Myocyte (in vitro differentiated cells): ENCODE results near the gene ELP4. TPM values are rescaled to one million over a fixed set of nuclear protein-coding genes. Genes with fewer than 3 reads are reported as not detected.
A peak's percentile ranks its signal among the peaks of the same experiment; 100 is the strongest.
"Not testable (repeated sequence)": the region's sequence is repeated elsewhere in the genome, so short reads cannot be mapped to it uniquely, and the experiment has no call there.

Experiments used
- DNase-seq: peaks from one replicate; pipeline ENCODE4 v3.0.0-alpha.2; 2012; ENCODE audit warnings: low read depth
- polyA plus RNA-seq: library from polyadenylated mRNA; unstranded; fragments of >200 nt; gene quantifications from one replicate; pipeline ENCODE4 v1.2.1, GENCODE V29; 2012; ENCODE audit warnings: missing spikeins
- total RNA-seq: library from RNA; depleted of rRNA; stranded (reverse); fragments of >200 nt; gene quantifications from 2 replicates; pipeline ENCODE4 v1.2.3, GENCODE V29; 2014

The ELP4 gene
- total RNA-seq: 22.3 and 27.2 TPM in 2 replicates
- 10.7 TPM for polyA plus RNA-seq

GRCh38 chr11:31509429-31510345 lies at the start of gene ELP4, which contains the start of gene IMMP1L:
Gene ELP4, plus strand, starts transcription at chr11:31509767. Its CDS starts 18 bp downstream, at chr11:31509785.
Gene IMMP1L, minus strand, starts transcription at chr11:31509622. Its CDS starts 46,346 bp downstream, at chr11:31463276.
- peak; percentile 97 for DNase-seq

- DNase-seq: no peak
Observed at GRCh38 chr11:31464436-31464835, 45.1 kb upstream of the ELP4 start.

- DNase-seq: no peak
Observed at GRCh38 chr11:31474083-31474482, 35.5 kb upstream of the ELP4 start.

- DNase-seq: no peak
Observed at GRCh38 chr11:31477528-31478222, 31.9 kb upstream of the ELP4 start.

GRCh38 chr11:31478223-31478590 lies 31.4 kb upstream of the ELP4 start:
- DNase-seq: no peak

GRCh38 chr11:31479066-31479465 lies 30.5 kb upstream of the ELP4 start:
- DNase-seq: no peak

- no peak for DNase-seq
Observed at GRCh38 chr11:31480930-31481329, 28.6 kb upstream of the ELP4 start.

- no peak for DNase-seq
Observed at GRCh38 chr11:31484497-31484896, 25.1 kb upstream of the ELP4 start.

- peak; percentile 68 for DNase-seq
Observed at GRCh38 chr11:31487848-31488247, 21.7 kb upstream of the ELP4 start.

- peak; percentile 36 for DNase-seq
Observed at GRCh38 chr11:31492320-31492913, 17.1 kb upstream of the ELP4 start.

- no peak for DNase-seq
Observed at GRCh38 chr11:31493235-31493634, 16.3 kb upstream of the ELP4 start.

GRCh38 chr11:31493762-31494161 lies 15.8 kb upstream of the ELP4 start:
- DNase-seq: not testable (repeated sequence)

GRCh38 chr11:31499576-31500178 lies 9.9 kb upstream of the ELP4 start:
- peak; percentile 6 for DNase-seq

GRCh38 chr11:31500560-31500959 lies 9.0 kb upstream of the ELP4 start:
- DNase-seq: no peak

GRCh38 chr11:31509051-31509428 lies 527 bp upstream of the ELP4 start:
- DNase-seq: no peak

GRCh38 chr11:31512117-31512516 lies 2.5 kb downstream of the ELP4 start:
- no peak for DNase-seq

- DNase-seq: no peak
Observed at GRCh38 chr11:31521497-31522150, 12.1 kb downstream of the ELP4 start.

GRCh38 chr11:31529189-31529588 lies 19.6 kb downstream of the ELP4 start:
- DNase-seq: no peak

- DNase-seq: no peak
Observed at GRCh38 chr11:31529701-31530100, 20.1 kb downstream of the ELP4 start.

GRCh38 chr11:31531293-31531692 lies 21.7 kb downstream of the ELP4 start:
- DNase-seq: no peak

- no peak for DNase-seq
Observed at GRCh38 chr11:31535479-31535878, 25.9 kb downstream of the ELP4 start.
